Activated naive CD4-positive, alpha-beta T cell treated with anti-CD3 and anti-CD28 coated beads, Interleukin-2, amount 10 ng/mL, durations not matched to agents 5 hours and 36 hours (primary cell): ENCODE results near the gene ZNF607. TPM values are rescaled to one million over a fixed set of nuclear protein-coding genes. Genes with fewer than 3 reads are reported as not detected.

Experiments
- total RNA-seq, 2 experiments: library from RNA; stranded (reverse); gene quantifications; one replicate each; pipeline ENCODE4 v1.2.3, GENCODE V29; 2021

ZNF607 gene
- 1 to 10 TPM; 5.6 TPM for total RNA-seq

DNA sequence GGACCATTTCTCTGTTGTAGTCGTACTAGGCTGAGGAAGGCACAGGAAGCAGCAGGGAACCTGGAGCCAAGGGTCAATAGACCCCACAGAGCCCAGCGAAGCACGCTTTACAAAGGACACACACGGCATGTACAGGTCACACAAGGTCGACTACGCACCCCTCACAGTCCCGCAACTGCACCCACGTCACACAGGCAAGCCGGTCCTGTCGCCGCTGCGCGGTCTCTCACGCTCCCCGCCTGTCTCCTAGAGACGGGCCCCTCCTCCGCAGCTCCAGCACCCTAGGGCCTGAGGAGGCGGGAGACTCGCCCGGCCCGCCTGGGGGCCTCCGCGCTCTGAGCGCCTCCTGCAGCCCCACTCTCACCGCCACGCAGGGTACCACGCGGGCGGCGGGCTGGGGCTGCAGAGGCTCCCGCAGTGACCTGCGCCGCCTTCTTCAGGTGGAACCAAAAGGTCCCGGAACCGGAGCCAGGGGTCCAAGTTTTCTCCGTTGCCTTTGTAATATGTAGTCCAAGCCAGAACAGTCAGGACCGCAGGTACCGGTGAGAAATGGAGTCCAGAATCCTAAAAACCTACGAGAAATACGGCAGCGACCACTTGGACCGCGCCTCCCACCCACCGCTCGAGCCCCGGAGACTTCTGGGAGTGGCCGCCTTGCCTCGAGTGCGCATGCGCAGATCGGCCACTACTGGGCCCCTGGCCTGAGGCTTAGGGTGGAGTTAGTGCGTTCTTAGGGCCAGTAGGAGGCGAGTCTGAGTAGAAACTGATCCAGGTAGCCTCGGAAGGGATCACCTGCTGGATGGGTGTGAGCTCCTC, at the start of gene ZNF607:
ZNF607 (minus strand) TSS at position 651 of the 816 bp plus-strand sequence. CDS start 8,143 bp downstream, outside the sequence.

GRCh38 chr19:37655301-37655688, 64.3 kb downstream of the ZNF607 start, which contains the start of gene ZFP30:
ZFP30 (minus strand) TSS chr19:37655465; CDS start chr19:37647822, 7,643 bp downstream.

Other genes with a start within 250 kb of the ZNF607 start
- 1 to 10 TPM; 3.9 to 4.9 TPM for gene ZNF793, start 212.8 kb downstream of the ZNF607 start, total RNA-seq
- 1 to 10 TPM; 2.9 to 4.5 TPM for gene ZNF571, start 125.0 kb downstream of the ZNF607 start, total RNA-seq
- 1 to 10 TPM; 3.2 to 3.7 TPM for gene ZNF540, start 124.9 kb downstream of the ZNF607 start, total RNA-seq
- gene ZFP30, start 64.3 kb downstream of the ZNF607 start, total RNA-seq, result 10 to 100 TPM; 15.0 to 16.1 TPM
- 10 to 100 TPM in 1 of 2 experiments, 1 to 10 TPM in 1; 9.6 to 11.3 TPM for gene ZNF573, start 59.8 kb upstream of the ZNF607 start, total RNA-seq
- not detected for gene WDR87, start 186.8 kb upstream of the ZNF607 start, total RNA-seq
- 10 to 100 TPM; 23.9 to 24.2 TPM for gene SIPA1L3, start 187.4 kb upstream of the ZNF607 start, total RNA-seq